Ovary (tissue), 3 donors: ENCODE data around the gene SEMA3B.

Experiments
- POLR2A ChIP-seq: fragments of 450-650 bp; IDR thresholded peaks from one replicate; pipeline ENCODE4 v1.6.1; 2017; ENCODE audit warnings: antibody characterized with exemption, mild to moderate bottlenecking, moderate library complexity
- TF ChIP-seq, protein P1 (sequence below), 3 donors: fragments of 450-650 bp in 2 of 3; fragments of 200-600 bp in 1 of 3; IDR thresholded peaks; one replicate each; pipeline versions ENCODE4 v1.5.1 to v1.8.0; 2016 to 2022; ENCODE audit warnings: antibody characterized with exemption in 3 of 3, mild to moderate bottlenecking in 1 of 3
- donor health status: DM: no; HTN: no; CAD: no.

DNA sequence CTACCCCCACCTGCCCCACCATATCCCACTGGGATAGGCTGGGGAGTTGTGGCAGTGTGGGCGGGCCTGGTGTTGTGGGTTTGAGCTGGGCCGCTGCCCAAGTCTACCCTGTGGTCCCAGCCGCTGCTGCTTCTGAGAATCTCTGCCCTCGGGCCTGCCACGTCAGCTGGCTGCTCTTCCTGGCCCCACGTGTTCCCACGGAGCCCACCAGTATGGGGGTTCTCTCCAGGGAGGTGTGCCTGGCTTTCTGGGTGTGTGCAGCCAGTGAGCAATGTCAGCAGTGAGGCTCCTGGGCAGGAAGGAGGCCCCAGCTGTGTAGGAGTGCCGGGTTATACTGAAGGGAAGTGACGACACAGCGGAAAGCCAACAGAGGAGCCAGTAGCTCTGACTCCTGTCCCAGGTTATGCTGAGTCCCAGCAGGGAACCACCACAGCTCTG lies 22.4 kb upstream of the SEMA3B start:
- TF ChIP-seq, protein P1, sequence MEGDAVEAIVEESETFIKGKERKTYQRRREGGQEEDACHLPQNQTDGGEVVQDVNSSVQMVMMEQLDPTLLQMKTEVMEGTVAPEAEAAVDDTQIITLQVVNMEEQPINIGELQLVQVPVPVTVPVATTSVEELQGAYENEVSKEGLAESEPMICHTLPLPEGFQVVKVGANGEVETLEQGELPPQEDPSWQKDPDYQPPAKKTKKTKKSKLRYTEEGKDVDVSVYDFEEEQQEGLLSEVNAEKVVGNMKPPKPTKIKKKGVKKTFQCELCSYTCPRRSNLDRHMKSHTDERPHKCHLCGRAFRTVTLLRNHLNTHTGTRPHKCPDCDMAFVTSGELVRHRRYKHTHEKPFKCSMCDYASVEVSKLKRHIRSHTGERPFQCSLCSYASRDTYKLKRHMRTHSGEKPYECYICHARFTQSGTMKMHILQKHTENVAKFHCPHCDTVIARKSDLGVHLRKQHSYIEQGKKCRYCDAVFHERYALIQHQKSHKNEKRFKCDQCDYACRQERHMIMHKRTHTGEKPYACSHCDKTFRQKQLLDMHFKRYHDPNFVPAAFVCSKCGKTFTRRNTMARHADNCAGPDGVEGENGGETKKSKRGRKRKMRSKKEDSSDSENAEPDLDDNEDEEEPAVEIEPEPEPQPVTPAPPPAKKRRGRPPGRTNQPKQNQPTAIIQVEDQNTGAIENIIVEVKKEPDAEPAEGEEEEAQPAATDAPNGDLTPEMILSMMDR (IDR thresholded peaks at IDR 0.05): no peak
- no peak for TF ChIP-seq POLR2A
